C4-2B (cell line): ENCODE data around the gene IL17REL.

ENCODE experiments used
- ZFX ChIP-seq: fragments of 450-650 bp; IDR thresholded peaks from 2 replicates; pipeline ENCODE4 v1.6.1; 2017
- TF ChIP-seq, protein P1 (sequence below): fragments of 450-650 bp; conservative IDR thresholded peaks from 2 replicates; pipeline ENCODE4 v1.5.1; 2017; ENCODE audit warnings: mild to moderate bottlenecking

DNA sequence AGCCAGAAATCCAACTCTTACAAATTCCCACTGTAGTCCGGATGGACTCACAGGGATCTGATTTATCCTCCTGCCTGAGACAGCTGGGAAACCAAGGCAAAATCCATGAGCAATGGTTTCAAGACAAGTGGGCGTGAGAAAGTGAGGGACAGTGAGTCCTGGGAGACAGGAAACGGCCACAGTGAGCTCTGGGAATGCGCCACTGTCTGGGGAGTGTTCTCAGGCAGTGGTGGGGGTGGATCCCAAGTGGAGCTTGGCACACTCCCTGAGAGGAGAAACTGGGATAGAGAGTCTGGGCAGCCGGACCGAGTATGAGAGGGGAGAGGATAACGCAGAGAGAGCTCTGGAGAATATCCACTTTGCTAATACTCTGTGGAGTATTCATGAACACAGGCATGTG lies 9.8 kb downstream of the IL17REL start:
- TF ChIP-seq, protein P1, sequence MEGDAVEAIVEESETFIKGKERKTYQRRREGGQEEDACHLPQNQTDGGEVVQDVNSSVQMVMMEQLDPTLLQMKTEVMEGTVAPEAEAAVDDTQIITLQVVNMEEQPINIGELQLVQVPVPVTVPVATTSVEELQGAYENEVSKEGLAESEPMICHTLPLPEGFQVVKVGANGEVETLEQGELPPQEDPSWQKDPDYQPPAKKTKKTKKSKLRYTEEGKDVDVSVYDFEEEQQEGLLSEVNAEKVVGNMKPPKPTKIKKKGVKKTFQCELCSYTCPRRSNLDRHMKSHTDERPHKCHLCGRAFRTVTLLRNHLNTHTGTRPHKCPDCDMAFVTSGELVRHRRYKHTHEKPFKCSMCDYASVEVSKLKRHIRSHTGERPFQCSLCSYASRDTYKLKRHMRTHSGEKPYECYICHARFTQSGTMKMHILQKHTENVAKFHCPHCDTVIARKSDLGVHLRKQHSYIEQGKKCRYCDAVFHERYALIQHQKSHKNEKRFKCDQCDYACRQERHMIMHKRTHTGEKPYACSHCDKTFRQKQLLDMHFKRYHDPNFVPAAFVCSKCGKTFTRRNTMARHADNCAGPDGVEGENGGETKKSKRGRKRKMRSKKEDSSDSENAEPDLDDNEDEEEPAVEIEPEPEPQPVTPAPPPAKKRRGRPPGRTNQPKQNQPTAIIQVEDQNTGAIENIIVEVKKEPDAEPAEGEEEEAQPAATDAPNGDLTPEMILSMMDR, result no peak
- TF ChIP-seq ZFX, result no peak
